HUES6 (cell line): ENCODE measurements around the gene ITGA2.
A peak's percentile ranks its signal among the peaks of the same experiment; 100 is the strongest.
"Not testable (repeated sequence)": the region's sequence is repeated elsewhere in the genome, so short reads cannot be mapped to it uniquely, and the experiment has no call there.

Experiments used
- H3K27ac ChIP-seq: 2 replicates; pipeline ENCODE4 v1.7.0; 2013; ENCODE audit warnings: low read depth, mild to moderate bottlenecking, low read length, inconsistent platforms
- H3K27me3 ChIP-seq: 2 replicates; pipeline ENCODE4 v1.6.1; 2013; ENCODE audit warnings: low read length; ENCODE audit not compliant: control insufficient read depth, insufficient read depth
- H3K36me3 ChIP-seq: 2 replicates; pipeline ENCODE4 v1.6.1; 2013; ENCODE audit warnings: low read length; ENCODE audit not compliant: control insufficient read depth, insufficient read depth
- H3K4me1 ChIP-seq: 2 replicates; pipeline ENCODE4 v1.6.1; 2013; ENCODE audit warnings: low read length; ENCODE audit not compliant: control insufficient read depth, insufficient read depth
- H3K4me3 ChIP-seq: 2 replicates; pipeline ENCODE4 v1.5.1; 2013; ENCODE audit warnings: low read depth, low read length
- H3K9ac ChIP-seq: one replicate; pipeline ENCODE4 v1.6.1; 2013; ENCODE audit warnings: mild to moderate bottlenecking, low read length
- H3K9me3 ChIP-seq: 2 replicates; pipeline ENCODE4 v1.6.1; 2013; ENCODE audit warnings: low read depth, low read length; ENCODE audit not compliant: control insufficient read depth, insufficient read depth

Gene ITGA2

GRCh38 chr5:52961274-52961681 is 27.9 kb upstream of the ITGA2 start:
- H3K27ac ChIP-seq: no peak overlapping the region
- no peak overlapping the region for H3K4me3 ChIP-seq
- H3K9me3 ChIP-seq: no peaks in the 10 kb centered on the region
- peaks cover 10% of the 10 kb centered on the region; the same call in 1 of the 2 replicates for H3K4me1 ChIP-seq
- no peaks in the 10 kb centered on the region for H3K36me3 ChIP-seq
- H3K9ac ChIP-seq: no peak overlapping the region
- no peaks in the 10 kb centered on the region for H3K27me3 ChIP-seq

GRCh38 chr5:52963636-52964035 is 25.5 kb upstream of the ITGA2 start:
- no peaks in the 10 kb centered on the region for H3K9me3 ChIP-seq
- no peak overlapping the region for H3K9ac ChIP-seq
- no peaks in the 10 kb centered on the region for H3K27me3 ChIP-seq
- H3K4me3 ChIP-seq: no peak overlapping the region
- no peaks in the 10 kb centered on the region for H3K4me1 ChIP-seq
- no peak overlapping the region for H3K27ac ChIP-seq
- H3K36me3 ChIP-seq: no peaks in the 10 kb centered on the region

GRCh38 chr5:52964138-52964537 is 25.0 kb upstream of the ITGA2 start:
- Histone ChIP-seq H3K9me3 (no peaks in the 10 kb centered on the region), H3K27me3 (no peaks in the 10 kb centered on the region), H3K4me1 (no peaks in the 10 kb centered on the region), H3K4me3 (no peak overlapping the region), H3K36me3 (no peaks in the 10 kb centered on the region), H3K9ac (no peak overlapping the region), H3K27ac (no peak overlapping the region)

GRCh38 chr5:52976157-52976556 is 13.0 kb upstream of the ITGA2 start:
- H3K4me3 ChIP-seq, H3K4me1 ChIP-seq, H3K36me3 ChIP-seq, H3K27me3 ChIP-seq, H3K27ac ChIP-seq, H3K9ac ChIP-seq: not testable (repeated sequence)
- H3K9me3 ChIP-seq: peaks cover 23% of the 10 kb centered on the region

- H3K9ac ChIP-seq: no peak overlapping the region
- no peaks in the 10 kb centered on the region for H3K4me1 ChIP-seq
- H3K4me3 ChIP-seq: no peak overlapping the region
- no peaks in the 10 kb centered on the region for H3K27me3 ChIP-seq
- no peak overlapping the region for H3K27ac ChIP-seq
- H3K36me3 ChIP-seq: no peaks in the 10 kb centered on the region
- peaks cover 23% of the 10 kb centered on the region for H3K9me3 ChIP-seq
These were observed 11.8 kb upstream of the ITGA2 start for GRCh38 chr5:52977264-52977897.

- H3K36me3 ChIP-seq: no peaks in the 10 kb centered on the region
- H3K9ac ChIP-seq: no peak overlapping the region
- H3K27ac ChIP-seq: no peak overlapping the region
- H3K27me3 ChIP-seq: no peaks in the 10 kb centered on the region
- H3K9me3 ChIP-seq: peaks cover 15% of the 10 kb centered on the region
- peaks cover 6% of the 10 kb centered on the region; the same call in 1 of the 2 replicates for H3K4me1 ChIP-seq
- no peak overlapping the region for H3K4me3 ChIP-seq
These were observed 7.6 kb upstream of the ITGA2 start for GRCh38 chr5:52981507-52981906.

GRCh38 chr5:52983731-52984636 is 5.2 kb upstream of the ITGA2 start:
- Histone ChIP-seq H3K9me3 (no peaks in the 10 kb centered on the region), H3K27ac (no peak overlapping the region), H3K9ac (no peak overlapping the region), H3K4me1 (peaks cover 6% of the 10 kb centered on the region; the same call in 1 of the 2 replicates), H3K27me3 (peaks cover 20% of the 10 kb centered on the region), H3K36me3 (no peaks in the 10 kb centered on the region), H3K4me3 (no peak overlapping the region)

- Histone ChIP-seq H3K4me1 (peaks cover 6% of the 10 kb centered on the region; the same call in 1 of the 2 replicates), H3K27ac (no peak overlapping the region)
These were observed 3.8 kb upstream of the ITGA2 start for GRCh38 chr5:52985306-52985705.

GRCh38 chr5:52987711-52988331 is 1.3 kb upstream of the ITGA2 start:
- Histone ChIP-seq H3K4me3 (no peak overlapping the region), H3K27me3 (peaks cover 46% of the 10 kb centered on the region), H3K36me3 (no peaks in the 10 kb centered on the region), H3K27ac (no peak overlapping the region), H3K9ac (no peak overlapping the region), H3K4me1 (peaks cover 6% of the 10 kb centered on the region; the same call in 1 of the 2 replicates), H3K9me3 (no peaks in the 10 kb centered on the region)

More at GRCh38 chr5:52985306-52985705, 3.8 kb upstream of the ITGA2 start:
- Histone ChIP-seq H3K4me3 (no peak overlapping the region), H3K27me3 (peaks cover 33% of the 10 kb centered on the region), H3K9me3 (no peaks in the 10 kb centered on the region), H3K36me3 (no peaks in the 10 kb centered on the region), H3K9ac (no peak overlapping the region)

GRCh38 chr5:52988335-52989024 is 672 bp upstream of the ITGA2 start:
- peak overlapping the region; percentile 9 for H3K9ac ChIP-seq
- peaks cover 4% of the 10 kb centered on the region; the same call in 1 of the 2 replicates for H3K4me1 ChIP-seq
- H3K4me3 ChIP-seq: peak overlapping the region; percentile 90

More at GRCh38 chr5:52988335-52989024, 672 bp upstream of the ITGA2 start:
- H3K36me3 ChIP-seq: no peaks in the 10 kb centered on the region
- no peaks in the 10 kb centered on the region for H3K9me3 ChIP-seq
- no peak overlapping the region for H3K27ac ChIP-seq
- H3K27me3 ChIP-seq: peaks cover 46% of the 10 kb centered on the region
